ENCODE results near the gene KCNK15.
A peak's percentile ranks its signal among the peaks of the same experiment; 100 is the strongest.

Gene KCNK15

GRCh38 chr20:44743916-44744655, 1.6 kb upstream of the KCNK15 start:
- WGBS, 2 experiments, result 88 to 92% methylated on average over 12 of the region's 12 CpGs
- peaks cover 6% of the 10 kb centered on the region for H3K4me1 ChIP-seq (ENCODE audit: control insufficient read depth, insufficient read depth, low read length)
- no peaks in the 10 kb centered on the region for H3K9me3 ChIP-seq (ENCODE audit: control insufficient read depth, low read length)
- no peaks in the 10 kb centered on the region for H3K36me3 ChIP-seq (ENCODE audit: control insufficient read depth, insufficient read depth, low read length)
- H3K27ac ChIP-seq (ENCODE audit: insufficient read depth, low read depth, low read length, poor library complexity, severe bottlenecking), result no peak overlapping the region
- peaks cover 60% of the 10 kb centered on the region for H3K27me3 ChIP-seq (ENCODE audit: control insufficient read depth, insufficient read depth, low read length, poor library complexity, severe bottlenecking)
- H3K4me3 ChIP-seq (ENCODE audit: insufficient read depth, low read depth, low read length), result no peak overlapping the region

GRCh38 chr20:44745122-44745597, 505 bp upstream of the KCNK15 start:
- peaks cover 60% of the 10 kb centered on the region for H3K27me3 ChIP-seq (ENCODE audit: control insufficient read depth, insufficient read depth, low read length, poor library complexity, severe bottlenecking)
- 41 to 44% methylated on average over 5 of the region's 5 CpGs for WGBS, 2 experiments
- no peaks in the 10 kb centered on the region for H3K9me3 ChIP-seq (ENCODE audit: control insufficient read depth, low read length)
- H3K4me1 ChIP-seq (ENCODE audit: control insufficient read depth, insufficient read depth, low read length), result peaks cover 6% of the 10 kb centered on the region
- H3K27ac ChIP-seq (ENCODE audit: insufficient read depth, low read depth, low read length, poor library complexity, severe bottlenecking), result no peak overlapping the region
- H3K4me3 ChIP-seq (ENCODE audit: insufficient read depth, low read depth, low read length), result peak overlapping the region; percentile 46
- H3K36me3 ChIP-seq (ENCODE audit: control insufficient read depth, insufficient read depth, low read length), result no peaks in the 10 kb centered on the region

GRCh38 chr20:44746367-44747165, 901 bp downstream of the KCNK15 start:
- 48 to 52% methylated on average over 12 of the region's 12 CpGs for WGBS, 2 experiments
- Histone ChIP-seq H3K9me3 (ENCODE audit: control insufficient read depth, low read length) (no peaks in the 10 kb centered on the region), H3K4me3 (ENCODE audit: insufficient read depth, low read depth, low read length) (peak overlapping the region; percentile 46), H3K27ac (ENCODE audit: insufficient read depth, low read depth, low read length, poor library complexity, severe bottlenecking) (no peak overlapping the region), H3K27me3 (ENCODE audit: control insufficient read depth, insufficient read depth, low read length, poor library complexity, severe bottlenecking) (peaks cover 58% of the 10 kb centered on the region), H3K36me3 (ENCODE audit: control insufficient read depth, insufficient read depth, low read length) (no peaks in the 10 kb centered on the region), H3K4me1 (ENCODE audit: control insufficient read depth, insufficient read depth, low read length) (peaks cover 6% of the 10 kb centered on the region)

- Histone ChIP-seq H3K27me3 (ENCODE audit: control insufficient read depth, insufficient read depth, low read length, poor library complexity, severe bottlenecking) (peaks cover 50% of the 10 kb centered on the region), H3K9me3 (ENCODE audit: control insufficient read depth, low read length) (no peaks in the 10 kb centered on the region), H3K4me1 (ENCODE audit: control insufficient read depth, insufficient read depth, low read length) (peaks cover 7% of the 10 kb centered on the region), H3K36me3 (ENCODE audit: control insufficient read depth, insufficient read depth, low read length) (no peaks in the 10 kb centered on the region), H3K27ac (ENCODE audit: insufficient read depth, low read depth, low read length, poor library complexity, severe bottlenecking) (no peak overlapping the region), H3K4me3 (ENCODE audit: insufficient read depth, low read depth, low read length) (no peak overlapping the region)
- WGBS, 2 experiments, result 24 to 25% methylated on average over 5 of the region's 5 CpGs
Measured at GRCh38 chr20:44747166-44748004, 1.7 kb downstream of the KCNK15 start.

GRCh38 chr20:44748005-44748370, 2.3 kb downstream of the KCNK15 start:
- H3K27me3 ChIP-seq (ENCODE audit: control insufficient read depth, insufficient read depth, low read length, poor library complexity, severe bottlenecking), result peaks cover 45% of the 10 kb centered on the region
- no peak overlapping the region for H3K27ac ChIP-seq (ENCODE audit: insufficient read depth, low read depth, low read length, poor library complexity, severe bottlenecking)
- H3K36me3 ChIP-seq (ENCODE audit: control insufficient read depth, insufficient read depth, low read length), result no peaks in the 10 kb centered on the region
- no peaks in the 10 kb centered on the region for H3K9me3 ChIP-seq (ENCODE audit: control insufficient read depth, low read length)
- H3K4me1 ChIP-seq (ENCODE audit: control insufficient read depth, insufficient read depth, low read length), result peaks cover 11% of the 10 kb centered on the region
- whole genome bisulfite sequencing, 2 experiments, result 91 to 93% methylated on average over 3 of the region's 3 CpGs
- H3K4me3 ChIP-seq (ENCODE audit: insufficient read depth, low read depth, low read length), result no peak overlapping the region

- 91 to 93% methylated on average over 73 of the region's 73 CpGs for WGBS, 2 experiments
- Histone ChIP-seq H3K9me3 (ENCODE audit: control insufficient read depth, low read length) (no peaks in the 10 kb centered on the region), H3K4me3 (ENCODE audit: insufficient read depth, low read depth, low read length) (no peak overlapping the region), H3K27me3 (ENCODE audit: control insufficient read depth, insufficient read depth, low read length, poor library complexity, severe bottlenecking) (peaks cover 22% of the 10 kb centered on the region), H3K27ac (ENCODE audit: insufficient read depth, low read depth, low read length, poor library complexity, severe bottlenecking) (no peak overlapping the region), H3K36me3 (ENCODE audit: control insufficient read depth, insufficient read depth, low read length) (no peaks in the 10 kb centered on the region), H3K4me1 (ENCODE audit: control insufficient read depth, insufficient read depth, low read length) (peaks cover 18% of the 10 kb centered on the region)
Measured at GRCh38 chr20:44750081-44750805, 4.6 kb downstream of the KCNK15 start.

- H3K27me3 ChIP-seq (ENCODE audit: control insufficient read depth, insufficient read depth, low read length, poor library complexity, severe bottlenecking), result peaks cover 2% of the 10 kb centered on the region
Measured at GRCh38 chr20:44752099-44752931, 6.7 kb downstream of the KCNK15 start.

GRCh38 chr20:44754554-44754953, 8.9 kb downstream of the KCNK15 start:
- Histone ChIP-seq H3K4me1 (ENCODE audit: control insufficient read depth, insufficient read depth, low read length) (peaks cover 13% of the 10 kb centered on the region), H3K36me3 (ENCODE audit: control insufficient read depth, insufficient read depth, low read length) (no peaks in the 10 kb centered on the region), H3K27ac (ENCODE audit: insufficient read depth, low read depth, low read length, poor library complexity, severe bottlenecking) (no peak overlapping the region), H3K27me3 (ENCODE audit: control insufficient read depth, insufficient read depth, low read length, poor library complexity, severe bottlenecking) (peaks cover 2% of the 10 kb centered on the region), H3K4me3 (ENCODE audit: insufficient read depth, low read depth, low read length) (no peak overlapping the region), H3K9me3 (ENCODE audit: control insufficient read depth, low read length) (no peaks in the 10 kb centered on the region)
- WGBS, 2 experiments, result 81 to 83% methylated on average over 7 of the region's 7 CpGs

More at GRCh38 chr20:44752099-44752931, 6.7 kb downstream of the KCNK15 start:
- no peak overlapping the region for H3K27ac ChIP-seq (ENCODE audit: insufficient read depth, low read depth, low read length, poor library complexity, severe bottlenecking)
- H3K36me3 ChIP-seq (ENCODE audit: control insufficient read depth, insufficient read depth, low read length), result no peaks in the 10 kb centered on the region
- no peak overlapping the region for H3K4me3 ChIP-seq (ENCODE audit: insufficient read depth, low read depth, low read length)
- peaks cover 13% of the 10 kb centered on the region for H3K4me1 ChIP-seq (ENCODE audit: control insufficient read depth, insufficient read depth, low read length)
- 74 to 76% methylated on average over 17 of the region's 17 CpGs for WGBS, 2 experiments
- H3K9me3 ChIP-seq (ENCODE audit: control insufficient read depth, low read length), result no peaks in the 10 kb centered on the region
